ENCODE results near the gene KIAA1549. TPM values are rescaled to one million over a fixed set of nuclear protein-coding genes. Genes with fewer than 3 reads are reported as not detected.

KIAA1549 gene
- total and polyA plus RNA-seq, 9 of the 15 experiments (the other 6 are each of a cell fraction or from before 2014, with no cell fraction given): 0.01 to 0.29 (median 0.07) TPM

DNA sequence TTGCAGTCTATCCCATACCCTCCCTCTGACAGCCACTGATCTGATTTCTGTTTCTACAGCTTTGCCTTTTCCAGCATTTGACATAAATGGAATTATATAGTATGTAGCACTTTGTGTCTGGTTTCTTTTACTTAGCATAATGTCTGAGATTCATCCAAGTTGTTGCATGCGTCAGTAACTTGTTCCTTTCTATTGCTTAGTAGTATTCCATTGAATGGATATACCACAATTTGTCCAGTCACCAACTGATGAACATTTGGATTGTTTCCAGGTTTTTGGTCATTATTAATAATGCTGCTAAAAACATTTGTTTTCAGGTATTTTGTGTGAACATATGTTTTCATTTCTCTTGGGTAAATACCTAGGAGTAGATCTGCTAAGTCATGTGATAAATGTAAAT is 6.5 kb upstream of the KIAA1549 start:
- no peaks in the 10 kb centered on the region for H3K9me1 ChIP-seq (ENCODE audit: control insufficient read depth, insufficient read depth, low read length)
- H3K27ac ChIP-seq (ENCODE audit: extremely low read depth, low read depth, low read length): no peak overlapping the region
- no peaks in the 10 kb centered on the region for H4K20me1 ChIP-seq (replicated peaks; ENCODE audit: control insufficient read depth, insufficient read depth, low read length)
- in situ Hi-C loops (cut with MboI): no loop called here
- peaks cover 4% of the 10 kb centered on the region for H3K9me3 ChIP-seq (replicated peaks; ENCODE audit: control insufficient read depth, insufficient read depth, low read depth, low read length)
- BruUV-seq (replicated peaks): no TSS peak
- no peak overlapping the region for H3K9ac ChIP-seq (ENCODE audit: insufficient read depth in 1 of 2, low read depth in 2 of 2, low read length in 2 of 2)
- no peak for DNase-seq (ENCODE audit: extremely low read depth in 1 of 4, low spot score in 3 of 4)
- no peaks in the 10 kb centered on the region for H3K79me2 ChIP-seq (ENCODE audit: control insufficient read depth, insufficient read depth, low read length)
- peaks cover 34 to 52% of the 10 kb centered on the region in 2 experiments for H3K27me3 ChIP-seq (ENCODE audit: control insufficient read depth in 2 of 2, insufficient read depth in 2 of 2, low read length in 2 of 2)
- intact Hi-C loops (cut with micrococcal nuclease): no loop called here
- H3K4me2 ChIP-seq (ENCODE audit: insufficient read depth, low read length): no peak overlapping the region
- ChIA-PET CTCF (ENCODE audit: low intra/inter-chr PET ratio) (interaction anchor here (0.6 kb wide), 1 partner anchor 499 kb away, joined by 3 read pairs; no protein-coding TSS in a partner anchor), POLR2A (interaction anchor here (0.6 kb wide), 1 partner anchor 112 kb away, joined by 3 read pairs; no protein-coding TSS in a partner anchor)
- no peak overlapping the region for H3K4me3 ChIP-seq
- peak; percentile 6 for FAIRE-seq
- no peaks in the 10 kb centered on the region for H3K4me1 ChIP-seq (replicated peaks in 1 of 2; ENCODE audit: control insufficient read depth in 2 of 2, insufficient read depth in 2 of 2, low read length in 2 of 2)
- H2AFZ ChIP-seq (ENCODE audit: low read depth, low read length): no peak overlapping the region
- no peaks in the 10 kb centered on the region for H3K36me3 ChIP-seq (ENCODE audit: control insufficient read depth, insufficient read depth, low read length)
- WGBS (ENCODE audit: insufficient coverage, low coverage, missing lambda C conversion rate): 0% methylated on average over 1 of the region's 1 CpG
- ATAC-seq: no peak
- TF ChIP-seq NR4A1 (CRISPR knock-in tag; IDR thresholded peaks at IDR 0.05) (no peak), NR4A1 (tag; IDR thresholded peaks at IDR 0.05) (no peak), ARHGAP35 (IDR thresholded peaks at IDR 0.05; ENCODE audit: partially characterized antibody) (no peak), ZNF766 (CRISPR knock-in tag; conservative IDR thresholded peaks at IDR 0.05) (no peak), RBM25 (IDR thresholded peaks at IDR 0.05; ENCODE audit: low read depth, low read length, severe bottlenecking) (peak; percentile 67), TARDBP (IDR thresholded peaks at IDR 0.05) (no peak), CBX5 (IDR thresholded peaks at IDR 0.05; ENCODE audit: borderline replicate concordance, low read depth) (0 out of 2 replicates have a peak, but pooled peaks have one; percentile 39), TRIM24 (IDR thresholded peaks at IDR 0.05) (no peak), NCOA1 (IDR thresholded peaks at IDR 0.05; ENCODE audit: low read depth) (no peak), SREBF2 (CRISPR knock-in tag; IDR thresholded peaks at IDR 0.05) (no peak), ZNF668 (CRISPR knock-in tag; IDR thresholded peaks at IDR 0.05) (no peak), CBX3 (IDR thresholded peaks at IDR 0.05; ENCODE audit: borderline replicate concordance in 1 of 2, low read length in 2 of 2) (peak in 1 of 2 experiments; percentile 75; a peak in 2 of 3 replicates), PPARD (CRISPR knock-in tag; IDR thresholded peaks at IDR 0.05) (no peak), ZNF507 (tag; conservative IDR thresholded peaks at IDR 0.05) (no peak), MEF2A (IDR thresholded peaks at IDR 0.05; ENCODE audit: control insufficient read depth, low read depth, low read length) (no peak), NCOA2 (IDR thresholded peaks at IDR 0.05; ENCODE audit: partially characterized antibody in 2 of 2) (no peak), ZNF232 (CRISPR knock-in tag; IDR thresholded peaks at IDR 0.05) (peak; percentile 98), RFX5 (IDR thresholded peaks at IDR 0.05; ENCODE audit: low read depth, low read length) (no peak), KDM1A (IDR thresholded peaks at IDR 0.05) (peak in 1 of 2 experiments; percentile 37; a peak in 1 of 4 replicates), SMAD4 (CRISPR knock-in tag; conservative IDR thresholded peaks at IDR 0.05) (no peak), E2F3 (CRISPR knock-in tag; IDR thresholded peaks at IDR 0.05) (no peak), BCL6 (CRISPR knock-in tag; IDR thresholded peaks at IDR 0.05) (no peak), KDM5B (IDR thresholded peaks at IDR 0.05; ENCODE audit: insufficient replicate concordance, low read depth, low read length) (no peak)
- TF ChIP-seq, protein P1, sequence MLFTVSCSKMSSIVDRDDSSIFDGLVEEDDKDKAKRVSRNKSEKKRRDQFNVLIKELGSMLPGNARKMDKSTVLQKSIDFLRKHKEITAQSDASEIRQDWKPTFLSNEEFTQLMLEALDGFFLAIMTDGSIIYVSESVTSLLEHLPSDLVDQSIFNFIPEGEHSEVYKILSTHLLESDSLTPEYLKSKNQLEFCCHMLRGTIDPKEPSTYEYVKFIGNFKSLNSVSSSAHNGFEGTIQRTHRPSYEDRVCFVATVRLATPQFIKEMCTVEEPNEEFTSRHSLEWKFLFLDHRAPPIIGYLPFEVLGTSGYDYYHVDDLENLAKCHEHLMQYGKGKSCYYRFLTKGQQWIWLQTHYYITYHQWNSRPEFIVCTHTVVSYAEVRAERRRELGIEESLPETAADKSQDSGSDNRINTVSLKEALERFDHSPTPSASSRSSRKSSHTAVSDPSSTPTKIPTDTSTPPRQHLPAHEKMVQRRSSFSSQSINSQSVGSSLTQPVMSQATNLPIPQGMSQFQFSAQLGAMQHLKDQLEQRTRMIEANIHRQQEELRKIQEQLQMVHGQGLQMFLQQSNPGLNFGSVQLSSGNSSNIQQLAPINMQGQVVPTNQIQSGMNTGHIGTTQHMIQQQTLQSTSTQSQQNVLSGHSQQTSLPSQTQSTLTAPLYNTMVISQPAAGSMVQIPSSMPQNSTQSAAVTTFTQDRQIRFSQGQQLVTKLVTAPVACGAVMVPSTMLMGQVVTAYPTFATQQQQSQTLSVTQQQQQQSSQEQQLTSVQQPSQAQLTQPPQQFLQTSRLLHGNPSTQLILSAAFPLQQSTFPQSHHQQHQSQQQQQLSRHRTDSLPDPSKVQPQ (CRISPR knock-in tag; IDR thresholded peaks at IDR 0.05; ENCODE audit: borderline replicate concordance): no peak
